HepG2 (cell line): ENCODE measurements around the gene LRP10. TPM values are rescaled to one million over a fixed set of nuclear protein-coding genes. Genes with fewer than 3 reads are reported as not detected.

Experiments used
- FOXA3 ChIP-seq: IDR thresholded peaks from 2 replicates; pipeline ENCODE4 v1.6.1; 2016; ENCODE audit warnings: missing genetic modification reagents, missing compliant biosample characterization
- HNRNPUL1 ChIP-seq: fragments of 200-400 bp; formaldehyde crosslinking; IDR thresholded peaks from 2 replicates; pipeline ENCODE4 v1.6.1; 2017; ENCODE audit warnings: low read depth, mild to moderate bottlenecking, low read length, moderate library complexity
- HOXA7 ChIP-seq: sonication (generic); formaldehyde crosslinking; IDR thresholded peaks from 2 replicates; pipeline ENCODE4 v1.8.1; 2022; ENCODE audit warnings: mild to moderate bottlenecking, missing genetic modification reagents, moderate library complexity
- PAXIP1 ChIP-seq: sonication (generic); formaldehyde crosslinking; conservative IDR thresholded peaks from 2 replicates; pipeline ENCODE4 v1.4.0; 2020; ENCODE audit warnings: mild to moderate bottlenecking, missing genetic modification reagents, moderate library complexity
- RAD21 ChIP-seq: fragments of 450-650 bp; formaldehyde crosslinking; IDR thresholded peaks from 2 replicates; pipeline ENCODE4 v1.5.0; 2020; ENCODE audit warnings: mild to moderate bottlenecking
- STAT6 ChIP-seq: sonication (generic); formaldehyde crosslinking; IDR thresholded peaks from 2 replicates; pipeline ENCODE4 v1.4.0; 2020; ENCODE audit warnings: missing genetic modification reagents, mild to moderate bottlenecking, borderline replicate concordance
- ZNF350 ChIP-seq: sonication (generic); formaldehyde crosslinking; IDR thresholded peaks from 2 replicates; pipeline ENCODE4 v1.4.0; 2020; ENCODE audit warnings: mild to moderate bottlenecking, low read depth, missing genetic modification reagents, borderline replicate concordance
- ZNF598 ChIP-seq: sonication (generic); formaldehyde crosslinking; IDR thresholded peaks from 2 replicates; pipeline ENCODE4 v1.5.1; 2020; ENCODE audit warnings: mild to moderate bottlenecking, missing genetic modification reagents, borderline replicate concordance
- ZNF672 ChIP-seq: sonication (generic); formaldehyde crosslinking; IDR thresholded peaks from 2 replicates; pipeline ENCODE4 v1.8.1; 2022; ENCODE audit warnings: missing genetic modification reagents
- polyA plus RNA-seq, 8 experiments: library from polyadenylated mRNA; depleted of rRNA in 3 of 8; stranded (reverse) in 7 of 8; unstranded in 1 of 8; fragments of >200 nt; fragmentation: Illumina TruSeq in 4 of 8; extraction: Trizol in 4 of 8; gene quantifications; 2 replicates each; pipeline versions ENCODE4 v1.2.1 to v1.2.3, GENCODE V29; 2011 to 2016; ENCODE audit warnings: low read depth in 4 of 8, missing spikeins in 1 of 8, mixed read lengths in 1 of 8; ENCODE audit not compliant: insufficient read depth in 1 of 8
- total RNA-seq, 5 experiments: library from RNA; depleted of rRNA; stranded (reverse); fragments of >200 nt; fragmentation: Illumina TruSeq; extraction: Trizol; gene quantifications; 2 replicates each; pipeline ENCODE4 v1.2.3, GENCODE V29; 2016; ENCODE audit warnings: low read depth in 1 of 5
- TF ChIP-seq, protein P1 (sequence below): sonication (generic); formaldehyde crosslinking; IDR thresholded peaks from 2 replicates; pipeline ENCODE4 v1.8.1; 2022; ENCODE audit warnings: low read depth, mild to moderate bottlenecking, missing genetic modification reagents
- TF ChIP-seq, protein P2 (sequence below): IDR thresholded peaks from 2 replicates; pipeline ENCODE4 v1.6.1; 2018; ENCODE audit warnings: missing genetic modification reagents, mild to moderate bottlenecking, missing compliant biosample characterization
- TF ChIP-seq, protein P3 (sequence below): sonication (generic); formaldehyde crosslinking; IDR thresholded peaks from 2 replicates; pipeline ENCODE4 v1.8.1; 2023; ENCODE audit warnings: mild to moderate bottlenecking, inconsistent platforms, moderate library complexity, missing genetic modification reagents, borderline replicate concordance
- TF ChIP-seq, protein P4 (sequence below), 2 experiments: sonication (generic) in 1 of 2; formaldehyde crosslinking in 1 of 2; IDR thresholded peaks; 2 replicates each; pipeline versions ENCODE4 v1.5.1 to v1.6.1; 2011 to 2020; ENCODE audit warnings: borderline replicate concordance in 1 of 2, low read depth in 1 of 2, low read length in 1 of 2, mild to moderate bottlenecking in 1 of 2, missing genetic modification reagents in 1 of 2, moderate library complexity in 1 of 2

The LRP10 gene
- total and polyA plus RNA-seq, 2 of the 13 experiments (the other 11 are each of a cell fraction or from before 2014, with no cell fraction given), result 16.9 to 45.2 TPM

DNA sequence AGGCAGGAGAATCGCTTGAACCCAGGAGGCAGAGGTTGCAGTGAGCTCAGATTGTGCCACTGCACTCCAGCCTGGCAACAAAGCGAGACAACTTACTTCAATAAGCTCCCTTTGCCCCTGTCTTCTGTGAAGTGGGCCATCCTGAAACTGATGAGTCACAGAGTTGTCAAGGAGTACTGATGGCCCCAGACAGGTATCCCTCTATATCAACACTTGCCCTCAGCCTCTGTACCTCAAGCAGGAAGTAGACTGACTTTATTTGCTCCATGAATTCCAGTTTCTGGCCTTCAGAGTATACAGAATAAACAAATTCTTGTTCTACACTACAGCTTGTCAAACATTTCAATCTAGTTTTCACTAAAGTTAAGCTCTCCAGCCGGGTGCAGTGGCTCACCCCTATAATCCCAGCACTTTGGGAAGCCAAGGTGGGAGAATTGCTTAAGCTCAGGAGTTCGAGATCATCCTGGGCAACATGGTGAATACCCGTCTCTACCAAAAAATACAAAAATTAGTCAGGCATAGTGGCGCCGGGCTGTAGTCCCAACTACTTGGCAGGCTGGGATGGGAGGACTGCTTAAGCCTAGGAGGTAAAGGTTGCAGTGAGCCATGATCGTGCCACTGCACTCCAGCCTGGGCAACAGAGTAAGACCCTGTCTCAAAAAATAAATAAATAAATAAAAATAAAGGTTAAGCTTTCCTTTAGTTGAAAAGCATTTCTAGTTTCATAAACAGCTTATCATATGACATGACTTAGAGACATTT, 16.4 kb upstream of the LRP10 start (continued):
- TF ChIP-seq, protein P1, sequence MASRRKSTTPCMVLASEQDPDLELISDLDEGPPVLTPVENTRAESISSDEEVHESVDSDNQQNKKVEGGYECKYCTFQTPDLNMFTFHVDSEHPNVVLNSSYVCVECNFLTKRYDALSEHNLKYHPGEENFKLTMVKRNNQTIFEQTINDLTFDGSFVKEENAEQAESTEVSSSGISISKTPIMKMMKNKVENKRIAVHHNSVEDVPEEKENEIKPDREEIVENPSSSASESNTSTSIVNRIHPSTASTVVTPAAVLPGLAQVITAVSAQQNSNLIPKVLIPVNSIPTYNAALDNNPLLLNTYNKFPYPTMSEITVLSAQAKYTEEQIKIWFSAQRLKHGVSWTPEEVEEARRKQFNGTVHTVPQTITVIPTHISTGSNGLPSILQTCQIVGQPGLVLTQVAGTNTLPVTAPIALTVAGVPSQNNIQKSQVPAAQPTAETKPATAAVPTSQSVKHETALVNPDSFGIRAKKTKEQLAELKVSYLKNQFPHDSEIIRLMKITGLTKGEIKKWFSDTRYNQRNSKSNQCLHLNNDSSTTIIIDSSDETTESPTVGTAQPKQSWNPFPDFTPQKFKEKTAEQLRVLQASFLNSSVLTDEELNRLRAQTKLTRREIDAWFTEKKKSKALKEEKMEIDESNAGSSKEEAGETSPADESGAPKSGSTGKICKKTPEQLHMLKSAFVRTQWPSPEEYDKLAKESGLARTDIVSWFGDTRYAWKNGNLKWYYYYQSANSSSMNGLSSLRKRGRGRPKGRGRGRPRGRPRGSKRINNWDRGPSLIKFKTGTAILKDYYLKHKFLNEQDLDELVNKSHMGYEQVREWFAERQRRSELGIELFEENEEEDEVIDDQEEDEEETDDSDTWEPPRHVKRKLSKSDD (CRISPR knock-in tag), result no peak
- TF ChIP-seq PAXIP1 (CRISPR knock-in tag) (peak; percentile 45), ZNF598 (CRISPR knock-in tag) (no peak), HNRNPUL1 (no peak), RAD21 (CRISPR knock-in tag) (no peak), FOXA3 (CRISPR knock-in tag) (peak; percentile 47; the same call in 1 of the 2 replicates), ZNF350 (CRISPR knock-in tag) (peak; percentile 55; the same call in 1 of the 2 replicates), ZNF672 (no peak), STAT6 (CRISPR knock-in tag) (no peak), HOXA7 (CRISPR knock-in tag) (no peak)
- TF ChIP-seq, protein P2, sequence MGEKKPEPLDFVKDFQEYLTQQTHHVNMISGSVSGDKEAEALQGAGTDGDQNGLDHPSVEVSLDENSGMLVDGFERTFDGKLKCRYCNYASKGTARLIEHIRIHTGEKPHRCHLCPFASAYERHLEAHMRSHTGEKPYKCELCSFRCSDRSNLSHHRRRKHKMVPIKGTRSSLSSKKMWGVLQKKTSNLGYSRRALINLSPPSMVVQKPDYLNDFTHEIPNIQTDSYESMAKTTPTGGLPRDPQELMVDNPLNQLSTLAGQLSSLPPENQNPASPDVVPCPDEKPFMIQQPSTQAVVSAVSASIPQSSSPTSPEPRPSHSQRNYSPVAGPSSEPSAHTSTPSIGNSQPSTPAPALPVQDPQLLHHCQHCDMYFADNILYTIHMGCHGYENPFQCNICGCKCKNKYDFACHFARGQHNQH (CRISPR knock-in tag), result 0 out of 2 replicates have a peak, but pooled peaks have one; percentile 17
- TF ChIP-seq, protein P3, sequence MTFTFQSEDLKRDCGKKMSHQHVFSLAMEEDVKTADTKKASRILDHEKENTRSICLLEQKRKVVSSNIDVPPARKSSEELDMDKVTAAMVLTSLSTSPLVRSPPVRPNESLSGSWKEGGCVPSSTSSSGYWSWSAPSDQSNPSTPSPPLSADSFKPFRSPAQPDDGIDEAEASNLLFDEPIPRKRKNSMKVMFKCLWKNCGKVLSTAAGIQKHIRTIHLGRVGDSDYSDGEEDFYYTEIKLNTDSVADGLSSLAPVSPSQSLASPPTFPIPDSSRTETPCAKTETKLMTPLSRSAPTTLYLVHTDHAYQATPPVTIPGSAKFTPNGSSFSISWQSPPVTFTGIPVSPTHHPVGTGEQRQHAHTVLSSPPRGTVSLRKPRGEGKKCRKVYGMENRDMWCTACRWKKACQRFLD (CRISPR knock-in tag), result no peak
- TF ChIP-seq, protein P4, sequence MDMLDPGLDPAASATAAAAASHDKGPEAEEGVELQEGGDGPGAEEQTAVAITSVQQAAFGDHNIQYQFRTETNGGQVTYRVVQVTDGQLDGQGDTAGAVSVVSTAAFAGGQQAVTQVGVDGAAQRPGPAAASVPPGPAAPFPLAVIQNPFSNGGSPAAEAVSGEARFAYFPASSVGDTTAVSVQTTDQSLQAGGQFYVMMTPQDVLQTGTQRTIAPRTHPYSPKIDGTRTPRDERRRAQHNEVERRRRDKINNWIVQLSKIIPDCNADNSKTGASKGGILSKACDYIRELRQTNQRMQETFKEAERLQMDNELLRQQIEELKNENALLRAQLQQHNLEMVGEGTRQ (IDR thresholded peaks at IDR 0.05; ENCODE audit: low read depth, low read length), result no peak
- TF ChIP-seq, protein P4 (CRISPR knock-in tag; IDR thresholded peaks at IDR 0.05; ENCODE audit: borderline replicate concordance), result no peak
